HCT116 (cell line): Measurements from ENCODE around the gene PITRM1. TPM values are rescaled to one million over a fixed set of nuclear protein-coding genes. Genes with fewer than 3 reads are reported as not detected.

Source experiments
- ATAC-seq: fragments of 200-7000 bp; cut with Tn5 transposase; 2 replicates; pipeline ENCODE4 v1.9.1; 2020; ENCODE audit warnings: mild to moderate bottlenecking, moderate library complexity
- BruUV-seq: library from RNA; stranded (reverse); fragments of 400-500 nt; replicated peaks from 2 replicates; lab custom pipeline; 2021; lab: Mats Ljungman, UMichigan
- CTCF ChIA-PET: fragments of 300-600 bp; sonication (Branson Sonifier 250); formaldehyde crosslinking; loops from one replicate; lab custom pipeline; 2021; ENCODE audit warnings: antibody characterized with exemption; lab: Charles Lee
- POLR2A ChIA-PET: fragments of 300-600, 350-600 bp; sonication (Branson Sonifier 250); formaldehyde crosslinking; loops from one replicate; lab custom pipeline; 2021; ENCODE audit warnings: antibody characterized with exemption; lab: Charles Lee
- RAD21 ChIA-PET, 2 experiments: fragments of 300-600 bp; sonication (Branson Sonifier 250); formaldehyde crosslinking; loops; one replicate each; lab custom pipeline; 2023; ENCODE audit warnings: low total read pairs in 2 of 2; ENCODE audit not compliant: uncharacterized antibody in 2 of 2, unreplicated experiment in 2 of 2, low non-redundant PET in 1 of 2; lab: Charles Lee
- DNase-seq: peaks from one replicate; pipeline ENCODE4 v3.0.0-alpha.2; 2010; ENCODE audit warnings: low read depth, low spot score
- H2AFZ ChIP-seq: fragments of 200-600 bp; shearing (Covaris generic), sonication (generic); 2 replicates; pipeline ENCODE4 v1.6.1; 2017; ENCODE audit warnings: low read depth, mixed run types, mixed read lengths, antibody characterized with exemption, low read length; ENCODE audit not compliant: poor library complexity, severe bottlenecking
- H3K27ac ChIP-seq: 2 replicates; pipeline ENCODE4 v1.5.1; 2012; ENCODE audit warnings: low read depth, low read length
- H3K27me3 ChIP-seq: fragments of 200-600 bp; sonication (generic); 2 replicates; pipeline ENCODE4 v1.6.1; 2016; ENCODE audit warnings: mixed run types, low read length, mixed read lengths; ENCODE audit not compliant: insufficient read depth
- H3K36me3 ChIP-seq, 2 experiments: fragments of 200-500 bp in 1 of 2; fragments of 200-600 bp in 1 of 2; sonication (Bioruptor generic) in 1 of 2; sonication (generic) in 1 of 2; 2 replicates each; pipeline versions ENCODE4 v1.5.1 to v1.6.1; 2014 to 2016; ENCODE audit warnings: low read length in 2 of 2, inconsistent platforms in 1 of 2, mixed read lengths in 1 of 2, mixed run types in 1 of 2; ENCODE audit not compliant: insufficient read depth in 2 of 2, control insufficient read depth in 1 of 2
- H3K4me1 ChIP-seq, 2 experiments: fragments of 200-600 bp in 1 of 2; sonication (generic) in 1 of 2; 2 replicates each; pipeline versions ENCODE4 v1.5.1 to v1.6.1; 2012 to 2017; ENCODE audit warnings: low read length in 2 of 2, inconsistent platforms in 1 of 2, mild to moderate bottlenecking in 1 of 2, mixed read lengths in 1 of 2, mixed run types in 1 of 2, moderate library complexity in 1 of 2; ENCODE audit not compliant: insufficient read depth in 2 of 2, control insufficient read depth in 1 of 2
- H3K4me2 ChIP-seq: fragments of 200-600 bp; sonication (generic); 2 replicates; pipeline ENCODE4 v1.6.1; 2017; ENCODE audit warnings: mixed run types, low read length, mixed read lengths
- H3K4me3 ChIP-seq, 2 experiments: fragments of 200-600 bp in 1 of 2; sonication (generic) in 1 of 2; replicated peaks in 1 of 2; 2 replicates each; pipeline ENCODE4 v1.5.1; 2011 to 2016; ENCODE audit warnings: low read length in 2 of 2, control low read depth in 1 of 2, low read depth in 1 of 2, mild to moderate bottlenecking in 1 of 2, mixed read lengths in 1 of 2, mixed run types in 1 of 2
- H3K79me2 ChIP-seq: fragments of 200-600 bp; sonication (generic); 2 replicates; pipeline ENCODE4 v1.6.1; 2017; ENCODE audit warnings: mild to moderate bottlenecking, mixed run types, low read length, moderate library complexity, mixed read lengths; ENCODE audit not compliant: insufficient read depth
- H3K9ac ChIP-seq: fragments of 200-600 bp; sonication (generic); 2 replicates; pipeline ENCODE4 v1.6.1; 2016; ENCODE audit warnings: low read length, mixed read lengths
- H3K9me2 ChIP-seq: fragments of 200-600 bp; sonication (generic), shearing (Covaris generic); 2 replicates; pipeline ENCODE4 v1.6.1; 2017; ENCODE audit warnings: mixed run types, mild to moderate bottlenecking, moderate library complexity; ENCODE audit not compliant: insufficient read depth
- H3K9me3 ChIP-seq, 2 experiments: fragments of 200-500 bp in 1 of 2; fragments of 200-600 bp in 1 of 2; sonication (Bioruptor generic) in 1 of 2; sonication (generic) in 1 of 2; 2 replicates each; pipeline ENCODE4 v1.6.1; 2014 to 2017; ENCODE audit warnings: low read length in 2 of 2, mixed read lengths in 2 of 2, inconsistent platforms in 1 of 2, low read depth in 1 of 2, mild to moderate bottlenecking in 1 of 2, mixed run types in 1 of 2, moderate library complexity in 1 of 2; ENCODE audit not compliant: control insufficient read depth in 1 of 2, insufficient read depth in 1 of 2
- H4K20me1 ChIP-seq: fragments of 200-600 bp; sonication (generic), shearing (Covaris generic); 2 replicates; pipeline ENCODE4 v1.6.1; 2017; ENCODE audit warnings: mixed run types, mild to moderate bottlenecking, moderate library complexity; ENCODE audit not compliant: insufficient read depth
- EGR1 ChIP-seq: IDR thresholded peaks from 2 replicates; pipeline ENCODE4 v1.6.1; 2012; ENCODE audit warnings: low read depth
- ELF1 ChIP-seq: IDR thresholded peaks from 2 replicates; pipeline ENCODE4 v1.6.1; 2012; ENCODE audit warnings: low read depth, borderline replicate concordance
- EZH2 ChIP-seq: fragments of 200-600 bp; sonication (generic); IDR thresholded peaks from 2 replicates; pipeline ENCODE4 v1.6.1; 2017; ENCODE audit warnings: antibody characterized with exemption, mixed run types
- POLR2AphosphoS5 ChIP-seq: IDR thresholded peaks from 2 replicates; pipeline ENCODE4 v1.6.1; 2011; ENCODE audit warnings: mild to moderate bottlenecking, low read depth, low read length, moderate library complexity
- ZNF274 ChIP-seq: fragments of 200-500 bp; sonication (Bioruptor generic); IDR thresholded peaks from 2 replicates; pipeline ENCODE4 v1.6.1; 2014; ENCODE audit warnings: mild to moderate bottlenecking, low read depth, low read length, inconsistent platforms
- intact Hi-C: fragments of 100-400 bp; cut with micrococcal nuclease; formaldehyde crosslinking; loops from 2 replicates; pipeline ENCODE4 v1.10.0; 2022
- total RNA-seq: library from RNA; stranded (reverse); gene quantifications from one replicate; pipeline ENCODE4 v1.2.1, GENCODE V29; 2021; ENCODE audit not compliant: unreplicated experiment

The PITRM1 gene
- total RNA-seq, 1 experiment from 2014 or later: 59.5 TPM

GRCh38 chr10:3099291-3100092 lies 73.1 kb downstream of the PITRM1 start:
- no peak overlapping the region for H3K4me2 ChIP-seq
- BruUV-seq: no TSS peak
- ChIA-PET POLR2A (no interaction called here), CTCF (no interaction called here), RAD21 (no interaction called here)
- no peak overlapping the region for H3K9ac ChIP-seq
- intact Hi-C loops: loop anchor here (10.0 kb wide), 1 partner anchor 665 kb away; no protein-coding TSS in a partner anchor
- H3K9me2 ChIP-seq: no peaks in the 10 kb centered on the region
- H3K4me3 ChIP-seq: no peak overlapping the region
- H3K36me3 ChIP-seq: peaks cover 35 to 54% of the 10 kb centered on the region in 2 experiments
- no peak overlapping the region for H3K27ac ChIP-seq
- no peaks in the 10 kb centered on the region for H4K20me1 ChIP-seq
- H3K4me1 ChIP-seq: peaks cover 25 to 31% of the 10 kb centered on the region in 2 experiments
- TF ChIP-seq EGR1: no peak
- TF ChIP-seq ZNF274: no peak
- TF ChIP-seq, all 23 proteins: peak for 0
- no peaks in the 10 kb centered on the region for H3K27me3 ChIP-seq
- no peaks in the 10 kb centered on the region for H3K9me3 ChIP-seq
- no peak for ATAC-seq
- peaks cover 82% of the 10 kb centered on the region for H3K79me2 ChIP-seq
- no peak for DNase-seq
- H2AFZ ChIP-seq: no peak overlapping the region

- Histone ChIP-seq H3K4me1 (peaks cover 33 to 39% of the 10 kb centered on the region in 2 experiments), H3K4me3 (no peak overlapping the region), H3K9ac (no peak overlapping the region), H2AFZ (no peak overlapping the region), H4K20me1 (no peaks in the 10 kb centered on the region), H3K36me3 (peaks cover 29 to 46% of the 10 kb centered on the region in 2 experiments), H3K9me3 (no peaks in the 10 kb centered on the region), H3K79me2 (peaks cover 83% of the 10 kb centered on the region), H3K4me2 (no peak overlapping the region), H3K27me3 (no peaks in the 10 kb centered on the region), H3K27ac (no peak overlapping the region), H3K9me2 (no peaks in the 10 kb centered on the region)
- ATAC-seq (no peak), DNase-seq (no peak)
- BruUV-seq: no TSS peak
- CTCF ChIA-PET: no interaction called here
- intact Hi-C loops: loop anchor here (10.0 kb wide), 1 partner anchor 666 kb away; no protein-coding TSS in a partner anchor
- POLR2A ChIA-PET: no interaction called here
- RAD21 ChIA-PET: no interaction called here
- TF ChIP-seq ZNF274: no peak
- TF ChIP-seq POLR2AphosphoS5: no peak
- no peak for TF ChIP-seq ELF1
- TF ChIP-seq EZH2: no peak
Measured at GRCh38 chr10:3098689-3099088, 73.9 kb downstream of the PITRM1 start.
